Activated T-helper 2 cell treated with anti-CD3 and anti-CD28 coated beads, Interferon-gamma antibody, Interleukin-2, Interleukin-4, amounts not matched to agents 10 μg/mL and 5 μg/mL and 100 μg/mL, durations not matched to agents 14 hours and 24 hours and 36 hours (primary cell): ENCODE data around the gene LAMA5. TPM values are rescaled to one million over a fixed set of nuclear protein-coding genes. Genes with fewer than 3 reads are reported as not detected.

ENCODE experiments used
- DNase-seq: peaks from one replicate; pipeline ENCODE4 v3.0.0; 2021; ENCODE audit warnings: low spot score
- H3K27ac Mint-ChIP-seq: one replicate; pipeline ENCODE4 v1.8.0; 2021; ENCODE audit warnings: mixed read lengths
- H3K27me3 Mint-ChIP-seq: one replicate; pipeline ENCODE4 v1.8.0; 2021; ENCODE audit warnings: low read depth, mixed read lengths
- H3K36me3 Mint-ChIP-seq: one replicate; pipeline ENCODE4 v1.8.0; 2021; ENCODE audit warnings: low read depth, mixed read lengths
- H3K4me1 Mint-ChIP-seq: one replicate; pipeline ENCODE4 v1.8.0; 2021; ENCODE audit warnings: low read depth, mixed read lengths
- H3K4me3 Mint-ChIP-seq: one replicate; pipeline ENCODE4 v1.8.0; 2021; ENCODE audit warnings: low read depth, mild to moderate bottlenecking, moderate library complexity, mixed read lengths
- H3K9me3 Mint-ChIP-seq: one replicate; pipeline ENCODE4 v1.8.0; 2021; ENCODE audit warnings: mixed read lengths
- intact Hi-C: fragments of 100-400 bp; cut with micrococcal nuclease; formaldehyde crosslinking; loops from one replicate; pipeline ENCODE4 v1.15.1; 2023
- total RNA-seq: library from RNA; stranded (reverse); gene quantifications from 2 replicates; pipeline ENCODE4 v1.2.3, GENCODE V29; 2022

The LAMA5 gene
- total RNA-seq, 1 donor from 2014 or later = 3.9 TPM

- intact Hi-C loops = loop anchor here (10.0 kb wide), 1 partner anchor 215 kb away; no protein-coding TSS in a partner anchor
- Mint-ChIP-seq H3K27ac (no peak overlapping the region), H3K4me1 (peaks cover 3% of the 10 kb centered on the region), H3K36me3 (peaks cover 18% of the 10 kb centered on the region), H3K27me3 (no peaks in the 10 kb centered on the region), H3K4me3 (no peak overlapping the region), H3K9me3 (peaks cover 10% of the 10 kb centered on the region)
- DNase-seq = no peak
Measured at GRCh38 chr20:62400021-62400420, 32.9 kb upstream of the LAMA5 start.

- intact Hi-C loops = no loop called here
- H3K9me3 Mint-ChIP-seq = peaks cover 10% of the 10 kb centered on the region
- no peak overlapping the region for H3K4me3 Mint-ChIP-seq
- H3K27ac Mint-ChIP-seq = no peak overlapping the region
- DNase-seq = no peak
- peaks cover 18% of the 10 kb centered on the region for H3K36me3 Mint-ChIP-seq
- no peaks in the 10 kb centered on the region for H3K4me1 Mint-ChIP-seq
- H3K27me3 Mint-ChIP-seq = no peaks in the 10 kb centered on the region
Measured at GRCh38 chr20:62398120-62398821, 31.2 kb upstream of the LAMA5 start.

- Mint-ChIP-seq H3K9me3 (peaks cover 10% of the 10 kb centered on the region), H3K27me3 (no peaks in the 10 kb centered on the region), H3K4me1 (no peaks in the 10 kb centered on the region), H3K4me3 (no peak overlapping the region), H3K27ac (no peak overlapping the region), H3K36me3 (peaks cover 18% of the 10 kb centered on the region)
- intact Hi-C loops = no loop called here
- no peak for DNase-seq
Measured at GRCh38 chr20:62396367-62397239, 29.5 kb upstream of the LAMA5 start.

- intact Hi-C loops = no loop called here
- H3K27me3 Mint-ChIP-seq = no peaks in the 10 kb centered on the region
Measured at GRCh38 chr20:62395311-62396242, 28.5 kb upstream of the LAMA5 start.

GRCh38 chr20:62394248-62395245, 27.4 kb upstream of the LAMA5 start:
- H3K4me1 Mint-ChIP-seq = no peaks in the 10 kb centered on the region
- no peak overlapping the region for H3K27ac Mint-ChIP-seq

More at GRCh38 chr20:62395311-62396242, 28.5 kb upstream of the LAMA5 start:
- no peak overlapping the region for H3K4me3 Mint-ChIP-seq
- no peaks in the 10 kb centered on the region for H3K4me1 Mint-ChIP-seq
- peaks cover 20% of the 10 kb centered on the region for H3K36me3 Mint-ChIP-seq
- DNase-seq = no peak
- no peak overlapping the region for H3K27ac Mint-ChIP-seq
- peaks cover 10% of the 10 kb centered on the region for H3K9me3 Mint-ChIP-seq

GRCh38 chr20:62393830-62394229, 26.7 kb upstream of the LAMA5 start:
- intact Hi-C loops = no loop called here
- Mint-ChIP-seq H3K27ac (no peak overlapping the region), H3K4me3 (no peak overlapping the region), H3K36me3 (peaks cover 37% of the 10 kb centered on the region), H3K4me1 (no peaks in the 10 kb centered on the region), H3K9me3 (peaks cover 10% of the 10 kb centered on the region), H3K27me3 (no peaks in the 10 kb centered on the region)
- DNase-seq = no peak

More at GRCh38 chr20:62394248-62395245, 27.4 kb upstream of the LAMA5 start:
- DNase-seq = no peak
- H3K27me3 Mint-ChIP-seq = no peaks in the 10 kb centered on the region
- peaks cover 10% of the 10 kb centered on the region for H3K9me3 Mint-ChIP-seq
- intact Hi-C loops = no loop called here
- H3K4me3 Mint-ChIP-seq = no peak overlapping the region
- H3K36me3 Mint-ChIP-seq = peaks cover 30% of the 10 kb centered on the region

- intact Hi-C loops = no loop called here
- no peaks in the 10 kb centered on the region for H3K27me3 Mint-ChIP-seq
Measured at GRCh38 chr20:62393335-62393665, 26.2 kb upstream of the LAMA5 start.

GRCh38 chr20:62392621-62393334, 25.7 kb upstream of the LAMA5 start:
- Mint-ChIP-seq H3K9me3 (peaks cover 5% of the 10 kb centered on the region), H3K4me1 (peaks cover 5% of the 10 kb centered on the region), H3K36me3 (peaks cover 43% of the 10 kb centered on the region), H3K27me3 (no peaks in the 10 kb centered on the region), H3K27ac (no peak overlapping the region), H3K4me3 (no peak overlapping the region)
- intact Hi-C loops = no loop called here
- no peak for DNase-seq

More at GRCh38 chr20:62393335-62393665, 26.2 kb upstream of the LAMA5 start:
- Mint-ChIP-seq H3K36me3 (peaks cover 43% of the 10 kb centered on the region), H3K4me3 (no peak overlapping the region), H3K4me1 (peaks cover 2% of the 10 kb centered on the region), H3K27ac (no peak overlapping the region), H3K9me3 (peaks cover 10% of the 10 kb centered on the region)
- no peak for DNase-seq

GRCh38 chr20:62392077-62392418, 24.9 kb upstream of the LAMA5 start:
- intact Hi-C loops = no loop called here
- H3K27me3 Mint-ChIP-seq = no peaks in the 10 kb centered on the region
- H3K4me1 Mint-ChIP-seq = peaks cover 6% of the 10 kb centered on the region
- H3K36me3 Mint-ChIP-seq = peaks cover 43% of the 10 kb centered on the region
- H3K4me3 Mint-ChIP-seq = no peak overlapping the region
- no peak for DNase-seq
- H3K27ac Mint-ChIP-seq = no peak overlapping the region
- no peaks in the 10 kb centered on the region for H3K9me3 Mint-ChIP-seq

- Mint-ChIP-seq H3K4me3 (no peak overlapping the region), H3K9me3 (no peaks in the 10 kb centered on the region)
Measured at GRCh38 chr20:62391165-62392076, 24.3 kb upstream of the LAMA5 start.

More at GRCh38 chr20:62391165-62392076, 24.3 kb upstream of the LAMA5 start:
- no peak overlapping the region for H3K27ac Mint-ChIP-seq
- intact Hi-C loops = no loop called here
- H3K4me1 Mint-ChIP-seq = peaks cover 6% of the 10 kb centered on the region
- H3K27me3 Mint-ChIP-seq = no peaks in the 10 kb centered on the region
- DNase-seq = no peak
- H3K36me3 Mint-ChIP-seq = peaks cover 45% of the 10 kb centered on the region
